Transverse colon (tissue), 4 donors: Measurements from ENCODE around the gene GRIA4. TPM values are rescaled to one million over a fixed set of nuclear protein-coding genes. Genes with fewer than 3 reads are reported as not detected.

Experiments
- DNase-seq: peaks from one replicate; pipeline ENCODE4 v3.0.0-alpha.2; 2019
- H3K27ac ChIP-seq, 4 donors: fragments of 200-600 bp; sonication (generic); 2 replicates each; pipeline ENCODE4 v1.5.1; 2016 to 2018; ENCODE audit warnings: inconsistent platforms in 4 of 4
- H3K27me3 ChIP-seq: fragments of 200-600 bp; sonication (generic); 2 replicates; pipeline ENCODE4 v1.5.1; 2017; ENCODE audit warnings: inconsistent platforms
- H3K36me3 ChIP-seq, 4 donors: fragments of 200-600 bp; sonication (generic); 2 replicates each; pipeline ENCODE4 v1.5.1; 2017 to 2019; ENCODE audit warnings: inconsistent platforms in 4 of 4
- H3K4me1 ChIP-seq, 4 donors: fragments of 200-600 bp; sonication (generic); 2 replicates each; pipeline ENCODE4 v1.5.1; 2017 to 2020; ENCODE audit warnings: inconsistent platforms in 4 of 4
- H3K4me3 ChIP-seq, 4 donors: fragments of 200-600 bp; sonication (generic); 1 replicate in 1 of 4; 2 replicates in 3 of 4; pipeline versions ENCODE4 v1.5.1 to v1.6.1; 2017 to 2019; ENCODE audit warnings: inconsistent platforms in 4 of 4
- H3K9me3 ChIP-seq, 2 donors: fragments of 200-600 bp; sonication (generic); 2 replicates each; pipeline ENCODE4 v1.5.1; 2017 to 2019; ENCODE audit warnings: inconsistent platforms in 2 of 2
- EP300 ChIP-seq: sonication (generic); formaldehyde crosslinking; IDR thresholded peaks from one replicate; pipeline ENCODE4 v1.6.1; 2017; ENCODE audit warnings: antibody characterized with exemption, low read depth
- POLR2A ChIP-seq: fragments of 450-650 bp; IDR thresholded peaks from one replicate; pipeline ENCODE4 v1.6.1; 2016; ENCODE audit warnings: antibody characterized with exemption, mild to moderate bottlenecking, moderate library complexity
- POLR2AphosphoS5 ChIP-seq, 3 donors: sonication (generic); formaldehyde crosslinking; IDR thresholded peaks; one replicate each; pipeline ENCODE4 v1.6.1; 2016; ENCODE audit warnings: antibody characterized with exemption in 3 of 3
- WGBS, 2 donors: methylation state at CpG; one replicate each; pipeline ENCODE4 v1.1.5; 2018; ENCODE audit warnings: low coverage in 1 of 2; 5-methylcytosine and 5-hydroxymethylcytosine counted together
- in situ Hi-C, 4 donors: fragments of 200-750 bp; cut with MboI; loops; one replicate each; pipeline versions ENCODE4 v1.15.0 to v1.15.1; 2017; ENCODE audit warnings: low sequenced_read_pairs in 3 of 4, low pct_ligation_motif_present in 1 of 4, low pct_unique_long_range_greater_than_20kb in 1 of 4
- intact Hi-C: fragments of 100-400 bp; cut with DNase I; formaldehyde crosslinking; loops from one replicate; pipeline ENCODE4 v1.15.1; 2023; ENCODE audit warnings: low total_unique reads
- total RNA-seq, 4 donors: library from RNA; depleted of rRNA; stranded (reverse); fragments of >200 nt; gene quantifications; one replicate each; pipeline ENCODE4 v1.1.0, GENCODE V29; 2016
- TF ChIP-seq, protein P1 (sequence below), 5 experiments: fragments of 200-600 bp in 3 of 5; fragments of 450-650 bp in 2 of 5; sonication (generic) in 3 of 5; IDR thresholded peaks; 1 replicate in 2 of 5; 2 replicates in 3 of 5; pipeline ENCODE4 v1.5.1; 2016 to 2017; ENCODE audit warnings: antibody characterized with exemption in 5 of 5, inconsistent platforms in 3 of 5, mild to moderate bottlenecking in 2 of 5, moderate library complexity in 1 of 5

GRIA4 gene
- total RNA-seq, 4 donors from 2014 or later, result 0.79 to 2.4 (median 1.4) TPM; not detected in 1

DNA sequence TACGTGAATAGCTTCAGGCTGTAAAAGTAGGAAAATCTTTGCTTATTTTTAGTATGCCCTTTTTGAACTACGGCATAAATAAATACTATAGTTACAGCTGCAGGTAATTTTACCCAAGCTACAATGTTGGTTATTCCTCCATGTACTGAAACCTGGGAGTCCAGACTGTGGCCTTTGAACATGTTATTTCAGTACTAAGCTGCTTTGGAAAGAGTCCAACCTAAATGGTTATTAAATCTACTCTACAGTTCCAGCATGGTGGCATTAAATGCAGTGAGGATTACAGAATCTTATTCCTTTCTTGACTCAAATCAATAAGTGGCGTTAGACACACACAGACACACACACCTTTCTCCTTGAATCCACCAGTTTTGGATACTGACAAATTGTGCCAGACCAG is 247.1 kb downstream of the GRIA4 start:
- no peaks in the 10 kb centered on the region for H3K36me3 ChIP-seq
- H3K27ac ChIP-seq, result no peak overlapping the region
- H3K27me3 ChIP-seq, result no peaks in the 10 kb centered on the region
- in situ Hi-C loops, result loop anchor here in 1 of 4 donors (25.0 kb wide), 1 partner anchor 1245 kb away; no protein-coding TSS in a partner anchor
- WGBS, 2 donors, result 57 to 72% methylated on average over 3 of the region's 3 CpGs
- H3K9me3 ChIP-seq, result no peaks in the 10 kb centered on the region
- DNase-seq, result no peak
- no peak overlapping the region for H3K4me3 ChIP-seq
- no peaks in the 10 kb centered on the region for H3K4me1 ChIP-seq
- intact Hi-C loops, result no loop called here
- TF ChIP-seq POLR2AphosphoS5 (IDR thresholded peaks at IDR 0.05) (no peak), POLR2A (no peak), EP300 (no peak)
- TF ChIP-seq, protein P1, sequence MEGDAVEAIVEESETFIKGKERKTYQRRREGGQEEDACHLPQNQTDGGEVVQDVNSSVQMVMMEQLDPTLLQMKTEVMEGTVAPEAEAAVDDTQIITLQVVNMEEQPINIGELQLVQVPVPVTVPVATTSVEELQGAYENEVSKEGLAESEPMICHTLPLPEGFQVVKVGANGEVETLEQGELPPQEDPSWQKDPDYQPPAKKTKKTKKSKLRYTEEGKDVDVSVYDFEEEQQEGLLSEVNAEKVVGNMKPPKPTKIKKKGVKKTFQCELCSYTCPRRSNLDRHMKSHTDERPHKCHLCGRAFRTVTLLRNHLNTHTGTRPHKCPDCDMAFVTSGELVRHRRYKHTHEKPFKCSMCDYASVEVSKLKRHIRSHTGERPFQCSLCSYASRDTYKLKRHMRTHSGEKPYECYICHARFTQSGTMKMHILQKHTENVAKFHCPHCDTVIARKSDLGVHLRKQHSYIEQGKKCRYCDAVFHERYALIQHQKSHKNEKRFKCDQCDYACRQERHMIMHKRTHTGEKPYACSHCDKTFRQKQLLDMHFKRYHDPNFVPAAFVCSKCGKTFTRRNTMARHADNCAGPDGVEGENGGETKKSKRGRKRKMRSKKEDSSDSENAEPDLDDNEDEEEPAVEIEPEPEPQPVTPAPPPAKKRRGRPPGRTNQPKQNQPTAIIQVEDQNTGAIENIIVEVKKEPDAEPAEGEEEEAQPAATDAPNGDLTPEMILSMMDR (IDR thresholded peaks at IDR 0.05), result no peak

DNA sequence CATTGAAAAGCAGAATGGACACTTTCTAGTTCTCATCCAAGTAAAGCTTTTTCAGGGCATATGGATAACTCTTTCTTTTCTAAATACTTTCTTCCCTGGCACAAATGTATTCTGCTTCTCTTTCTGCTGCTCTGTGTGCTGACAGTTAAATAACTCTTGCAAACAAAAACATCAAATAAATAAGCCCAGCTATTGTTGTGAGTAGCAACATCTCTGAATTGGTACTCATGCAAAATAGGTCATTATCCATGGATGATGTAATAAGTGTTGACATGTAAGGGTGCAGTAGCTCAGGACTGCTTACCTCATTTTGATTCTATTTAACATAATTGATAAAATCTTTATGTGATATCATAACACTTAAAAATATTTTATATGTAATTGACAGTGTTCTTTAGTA is 247.9 kb downstream of the GRIA4 start:
- DNase-seq, result no peak
- Histone ChIP-seq H3K27ac (no peak overlapping the region), H3K4me1 (no peaks in the 10 kb centered on the region), H3K36me3 (no peaks in the 10 kb centered on the region), H3K4me3 (no peak overlapping the region), H3K27me3 (no peaks in the 10 kb centered on the region), H3K9me3 (no peaks in the 10 kb centered on the region)
- TF ChIP-seq, protein P1 (IDR thresholded peaks at IDR 0.05), result no peak
- TF ChIP-seq EP300, result no peak
- no peak for TF ChIP-seq POLR2A
- no peak for TF ChIP-seq POLR2AphosphoS5 (IDR thresholded peaks at IDR 0.05)
- in situ Hi-C loops (loop anchor here in 1 of 4 donors (25.0 kb wide), 1 partner anchor 1245 kb away; no protein-coding TSS in a partner anchor), intact Hi-C loops (loop anchor here (2.0 kb wide), 1 partner anchor 19 kb away; no protein-coding TSS in a partner anchor)

DNA sequence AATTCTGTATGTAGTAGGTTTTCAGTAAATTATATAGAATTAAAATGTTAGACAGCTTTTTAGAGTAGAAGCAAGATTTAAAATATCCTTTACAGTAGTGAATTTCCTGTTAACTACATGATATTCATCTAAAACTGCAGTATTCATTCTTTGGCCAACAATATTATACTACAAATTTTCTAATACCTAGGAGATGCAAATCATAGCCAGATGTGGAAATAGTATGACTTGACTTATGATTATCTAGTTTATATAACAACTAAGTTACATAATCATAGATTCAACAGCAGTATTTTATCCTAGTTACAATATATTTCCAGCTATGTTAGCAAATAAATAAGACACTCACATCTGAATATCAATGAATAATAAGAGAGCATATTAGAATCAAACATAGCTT is 249.0 kb downstream of the GRIA4 start:
- H3K27ac ChIP-seq, result no peak overlapping the region
- H3K36me3 ChIP-seq, result no peaks in the 10 kb centered on the region
- no peak overlapping the region for H3K4me3 ChIP-seq
- in situ Hi-C loops (loop anchor here in 1 of 4 donors (25.0 kb wide), 1 partner anchor 1247 kb away; no protein-coding TSS in a partner anchor), intact Hi-C loops (loop anchor here (2.0 kb wide), 1 partner anchor 18 kb away; no protein-coding TSS in a partner anchor)
- no peaks in the 10 kb centered on the region for H3K9me3 ChIP-seq
- no peaks in the 10 kb centered on the region for H3K4me1 ChIP-seq
- H3K27me3 ChIP-seq, result no peaks in the 10 kb centered on the region
- DNase-seq, result no peak
- TF ChIP-seq, protein P1 (IDR thresholded peaks at IDR 0.05), result no peak
- TF ChIP-seq POLR2AphosphoS5 (IDR thresholded peaks at IDR 0.05) (no peak), EP300 (no peak), POLR2A (no peak)

DNA sequence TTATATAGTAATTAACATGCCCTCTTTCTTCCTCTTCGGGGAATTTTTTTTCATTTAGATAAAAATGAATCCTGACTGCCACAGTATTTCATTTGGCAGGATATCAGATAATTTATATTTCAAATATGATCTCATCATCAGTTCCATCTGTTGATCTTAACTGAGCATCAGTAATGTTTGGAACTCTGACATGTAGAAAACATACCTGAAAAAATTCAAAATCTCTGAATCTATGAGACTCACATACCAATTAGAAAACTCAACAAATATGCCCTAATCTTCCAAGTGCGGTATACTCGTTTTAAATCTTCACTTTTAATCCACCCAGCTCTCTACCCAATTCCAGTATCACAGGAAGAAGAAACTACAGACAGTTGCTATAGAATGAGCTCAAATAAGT is 250.2 kb downstream of the GRIA4 start:
- in situ Hi-C loops (loop anchor here in 1 of 4 donors (25.0 kb wide), 1 partner anchor 1248 kb away; no protein-coding TSS in a partner anchor), intact Hi-C loops (no loop called here)
- 85 to 89% methylated on average over 3 of the region's 3 CpGs for WGBS, 2 donors
- no peak overlapping the region for H3K27ac ChIP-seq
- no peaks in the 10 kb centered on the region for H3K4me1 ChIP-seq
- no peaks in the 10 kb centered on the region for H3K9me3 ChIP-seq
- H3K27me3 ChIP-seq, result no peaks in the 10 kb centered on the region
- H3K36me3 ChIP-seq, result no peaks in the 10 kb centered on the region
- no peak for DNase-seq
- TF ChIP-seq POLR2AphosphoS5 (IDR thresholded peaks at IDR 0.05) (no peak), POLR2A (no peak), EP300 (no peak)
- TF ChIP-seq, protein P1 (IDR thresholded peaks at IDR 0.05), result no peak
- H3K4me3 ChIP-seq, result no peak overlapping the region
